HCT116 (cell line): ENCODE data around the gene CPNE7.

Experiments used
- CTCF ChIP-seq, 3 experiments: fragments of 200-600 bp in 1 of 3; sonication (generic) in 1 of 3; IDR thresholded peaks in 2 of 3; conservative IDR thresholded peaks in 1 of 3; 2 replicates each; pipeline ENCODE4 v1.5.1; 2012 to 2017; ENCODE audit warnings: low read depth in 2 of 3, low read length in 2 of 3, antibody characterized with exemption in 1 of 3, borderline replicate concordance in 1 of 3, control low read depth in 1 of 3, mild to moderate bottlenecking in 1 of 3, mixed read lengths in 1 of 3, mixed run types in 1 of 3, moderate library complexity in 1 of 3; ENCODE audit not compliant: insufficient read depth in 1 of 3
- EGR1 ChIP-seq: IDR thresholded peaks from 2 replicates; pipeline ENCODE4 v1.6.1; 2012; ENCODE audit warnings: low read depth
- EZH2 ChIP-seq: fragments of 200-600 bp; sonication (generic); IDR thresholded peaks from 2 replicates; pipeline ENCODE4 v1.6.1; 2017; ENCODE audit warnings: antibody characterized with exemption, mixed run types
- POLR2A ChIP-seq: IDR thresholded peaks from 2 replicates; pipeline ENCODE4 v1.7.0; 2011; ENCODE audit warnings: borderline replicate concordance; ENCODE audit not compliant: insufficient read depth, insufficient read length; ENCODE audit errors: extremely low read depth
- POLR2AphosphoS5 ChIP-seq: IDR thresholded peaks from 2 replicates; pipeline ENCODE4 v1.6.1; 2011; ENCODE audit warnings: mild to moderate bottlenecking, low read depth, low read length, moderate library complexity
- RAD21 ChIP-seq: IDR thresholded peaks from 2 replicates; pipeline ENCODE4 v1.6.1; 2012; ENCODE audit warnings: low read depth, mild to moderate bottlenecking
- REST ChIP-seq: IDR thresholded peaks from 2 replicates; pipeline ENCODE4 v1.6.1; 2012; ENCODE audit warnings: low read depth
- SP1 ChIP-seq: IDR thresholded peaks from 2 replicates; pipeline ENCODE4 v1.6.1; 2012; ENCODE audit warnings: low read depth

- TF ChIP-seq CTCF (IDR thresholded peaks at IDR 0.05 in 2 of 3, conservative IDR thresholded peaks at IDR 0.05 in 1 of 3; ENCODE audit: borderline replicate concordance in 1 of 3, insufficient read depth in 1 of 3, low read depth in 2 of 3, low read length in 2 of 3) (no peak), EZH2 (no peak), REST (no peak), RAD21 (no peak), POLR2A (no peak), POLR2AphosphoS5 (no peak), SP1 (no peak), EGR1 (no peak)
Observed at GRCh38 chr16:89645122-89645521, 69.6 kb downstream of the CPNE7 start.
